Endothelial cell of umbilical vein (primary cell): Measurements from ENCODE around the gene PADI1. TPM values are rescaled to one million over a fixed set of nuclear protein-coding genes. Genes with fewer than 3 reads are reported as not detected.

ENCODE experiments used
- BruUV-seq: library from RNA; stranded (reverse); fragments of 400-500 nt; replicated peaks from 2 replicates; lab custom pipeline; 2021; lab: Mats Ljungman, UMichigan
- CTCF ChIA-PET: fragments of 300-600, 350-600 bp; sonication (Branson Sonifier 250); formaldehyde crosslinking; loops from one replicate; lab custom pipeline; 2021; ENCODE audit warnings: antibody characterized with exemption, inconsistent platforms; lab: Charles Lee
- POLR2A ChIA-PET: fragments of 300-600, 350-600 bp; sonication (Branson Sonifier 250); formaldehyde crosslinking; loops from one replicate; lab custom pipeline; 2021; ENCODE audit warnings: antibody characterized with exemption, inconsistent platforms; lab: Charles Lee
- DNase-seq: peaks from one replicate; pipeline ENCODE4 v3.0.0-alpha.2; 2011; ENCODE audit warnings: low read depth, low spot score
- FAIRE-seq: peaks from 2 replicates; lab custom pipeline; 2011; peaks lifted over from hg19 to GRCh38; lab: Jason Lieb, UNC
- H2AFZ ChIP-seq: 2 replicates; pipeline ENCODE4 v1.6.0; 2012; ENCODE audit warnings: low read depth, low read length, control low read depth, inconsistent platforms
- H3K27ac ChIP-seq: 2 replicates; pipeline ENCODE4 v1.5.1; 2011; ENCODE audit warnings: low read depth, mild to moderate bottlenecking, control low read depth, low read length, moderate library complexity; ENCODE audit not compliant: insufficient read depth
- H3K27me3 ChIP-seq, 2 experiments: 2 replicates each; pipeline versions ENCODE4 v1.6.0 to v1.6.1; 2011; ENCODE audit warnings: low read length in 2 of 2, mixed read lengths in 1 of 2; ENCODE audit not compliant: control insufficient read depth in 2 of 2, insufficient read depth in 2 of 2
- H3K36me3 ChIP-seq, 2 experiments: 2 replicates in 1 of 2; 3 replicates in 1 of 2; pipeline ENCODE4 v1.5.1; 2011; ENCODE audit warnings: low read length in 2 of 2, mild to moderate bottlenecking in 1 of 2, moderate library complexity in 1 of 2; ENCODE audit not compliant: control insufficient read depth in 2 of 2, insufficient read depth in 2 of 2; ENCODE audit errors: extremely low read depth in 1 of 2
- H3K4me1 ChIP-seq: 3 replicates; pipeline ENCODE4 v1.5.1; 2011; ENCODE audit warnings: mild to moderate bottlenecking, low read length; ENCODE audit not compliant: control insufficient read depth, insufficient read depth; ENCODE audit errors: extremely low read depth
- H3K4me2 ChIP-seq: 2 replicates; pipeline ENCODE4 v1.6.1; 2011; ENCODE audit warnings: low read length, control low read depth, mixed read lengths; ENCODE audit not compliant: insufficient read depth
- H3K4me3 ChIP-seq, 3 experiments: fragments of 200-600 bp in 1 of 3; sonication (generic), shearing (Covaris generic) in 1 of 3; replicated peaks in 1 of 3; 2 replicates each; pipeline ENCODE4 v1.5.1; 2011 to 2016; ENCODE audit warnings: control low read depth in 3 of 3, low read length in 3 of 3, mild to moderate bottlenecking in 2 of 3, inconsistent platforms in 1 of 3, low read depth in 1 of 3, moderate library complexity in 1 of 3; ENCODE audit not compliant: insufficient read depth in 1 of 3
- H3K79me2 ChIP-seq: 2 replicates; pipeline ENCODE4 v1.6.0; 2012; ENCODE audit warnings: low read length, inconsistent platforms; ENCODE audit not compliant: control insufficient read depth, insufficient read depth
- H3K9ac ChIP-seq: replicated peaks from 2 replicates; pipeline ENCODE3; 2011; ENCODE audit warnings: low read length, control low read depth; ENCODE audit not compliant: insufficient read depth; ENCODE audit errors: extremely low read depth
- H3K9me1 ChIP-seq: replicated peaks from 3 replicates; pipeline ENCODE4 v1.6.0; 2011; ENCODE audit warnings: mild to moderate bottlenecking, low read length; ENCODE audit not compliant: control insufficient read depth, insufficient read depth; ENCODE audit errors: extremely low read depth
- H3K9me3 ChIP-seq: replicated peaks from 2 replicates; pipeline ENCODE4 v1.5.1; 2012; ENCODE audit warnings: low read length, inconsistent platforms; ENCODE audit not compliant: control insufficient read depth, insufficient read depth
- H4K20me1 ChIP-seq: replicated peaks from 2 replicates; pipeline ENCODE3; 2011; ENCODE audit warnings: mild to moderate bottlenecking, low read length; ENCODE audit not compliant: control insufficient read depth, insufficient read depth; ENCODE audit errors: extremely low read depth
- EZH2 ChIP-seq: IDR thresholded peaks from 2 replicates; pipeline ENCODE4 v1.6.1; 2012; ENCODE audit warnings: borderline replicate concordance, low read depth, mild to moderate bottlenecking, moderate library complexity, low read length, inconsistent platforms; ENCODE audit not compliant: severe bottlenecking
- FOS ChIP-seq: IDR thresholded peaks from 2 replicates; pipeline ENCODE4 v1.6.1; 2011; ENCODE audit warnings: mild to moderate bottlenecking, low read length, moderate library complexity, borderline replicate concordance; ENCODE audit not compliant: insufficient read depth
- GATA2 ChIP-seq: IDR thresholded peaks from 2 replicates; pipeline ENCODE4 v1.7.0; 2011; ENCODE audit warnings: low read depth, mild to moderate bottlenecking, moderate library complexity, mixed read lengths, low read length; ENCODE audit not compliant: insufficient read length, insufficient read depth
- JUN ChIP-seq: IDR thresholded peaks from 2 replicates; pipeline ENCODE4 v1.6.1; 2011; ENCODE audit warnings: borderline replicate concordance, low read depth; ENCODE audit not compliant: insufficient read length, insufficient read depth
- MYC ChIP-seq: IDR thresholded peaks from one replicate; pipeline ENCODE4 v1.6.1; 2011; ENCODE audit warnings: mild to moderate bottlenecking, low read depth, low read length
- POLR2A ChIP-seq: IDR thresholded peaks from 2 replicates; pipeline ENCODE4 v1.6.1; 2012; ENCODE audit warnings: low read depth, mild to moderate bottlenecking, control low read depth, low read length
- POLR2AphosphoS5 ChIP-seq: IDR thresholded peaks from 2 replicates; pipeline ENCODE4 v1.6.1; 2012; ENCODE audit warnings: low read depth, mild to moderate bottlenecking, control low read depth, low read length, moderate library complexity; ENCODE audit not compliant: insufficient read depth
- dilution Hi-C: fragments of 300-500 bp; cut with MboI; formaldehyde crosslinking; loops from one replicate; pipeline ENCODE4 v1.15.0; 2019; ENCODE audit warnings: low sequenced_read_pairs; ENCODE audit not compliant: extremely low pct_ligation_motif_present
- intact Hi-C: fragments of 100-400 bp; cut with micrococcal nuclease; formaldehyde crosslinking; loops from one replicate; pipeline ENCODE4 v1.10.0; 2022
- polyA plus RNA-seq, 4 experiments: library from polyadenylated mRNA; depleted of rRNA in 3 of 4; stranded (reverse) in 3 of 4; unstranded in 1 of 4; fragments of >200 nt; gene quantifications; 2 replicates each; pipeline versions ENCODE4 v1.2.1 to v1.2.3, GENCODE V29; 2011 to 2012; ENCODE audit warnings: missing spikeins in 1 of 4
- total RNA-seq: library from RNA; stranded (reverse); gene quantifications from 2 replicates; pipeline ENCODE4 v1.2.3, GENCODE V29; 2021
- TF ChIP-seq, protein P1 (sequence below), 2 donors: IDR thresholded peaks; 1 replicate in 1 of 2; 2 replicates in 1 of 2; pipeline ENCODE4 v1.5.1; 2011; ENCODE audit warnings: low read length in 2 of 2, mild to moderate bottlenecking in 2 of 2, moderate library complexity in 2 of 2, control low read depth in 1 of 2, inconsistent platforms in 1 of 2, low read depth in 1 of 2; ENCODE audit not compliant: insufficient read depth in 1 of 2; ENCODE audit errors: extremely low read depth in 1 of 2
- TF ChIP-seq, protein P2 (sequence below): IDR thresholded peaks from 2 replicates; pipeline ENCODE4 v1.6.1; 2011; ENCODE audit not compliant: insufficient read depth, insufficient read length

The PADI1 gene
- total and polyA plus RNA-seq, 2 donors (not counting 3 experiments of a cell fraction or from before 2014, with no cell fraction given): 0.01 TPM; not detected in 1

DNA sequence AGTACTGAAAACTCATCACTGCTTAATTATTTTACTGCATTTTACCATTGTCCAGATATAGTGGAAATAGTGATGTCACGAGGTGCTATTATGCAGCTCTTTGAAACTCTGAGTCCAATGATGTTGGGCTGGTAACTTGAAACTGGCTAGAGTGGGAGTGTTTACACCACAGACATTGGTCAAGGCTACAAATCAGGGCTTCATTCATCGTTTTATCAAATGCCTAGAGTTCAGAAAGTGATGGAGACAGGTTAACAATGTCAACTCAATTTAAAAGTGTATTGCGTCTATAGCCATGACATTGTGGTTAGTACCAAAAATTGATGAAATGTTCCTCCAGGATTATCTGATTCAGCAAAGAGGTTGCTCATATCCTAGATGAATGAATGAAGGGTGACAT is 12.7 kb downstream of the PADI1 start:
- Histone ChIP-seq H3K36me3 (no peaks in the 10 kb centered on the region), H3K27me3 (no peaks in the 10 kb centered on the region), H4K20me1 (no peaks in the 10 kb centered on the region), H3K9me1 (no peaks in the 10 kb centered on the region), H2AFZ (no peak overlapping the region), H3K4me1 (no peaks in the 10 kb centered on the region), H3K79me2 (no peaks in the 10 kb centered on the region), H3K9ac (no peak overlapping the region), H3K4me2 (no peak overlapping the region), H3K27ac (no peak overlapping the region), H3K9me3 (no peaks in the 10 kb centered on the region), H3K4me3 (no peak overlapping the region)
- POLR2A ChIA-PET: no interaction called here
- CTCF ChIA-PET: interaction anchor here (2.0 kb wide), 1 partner anchor 92 kb away, joined by 4 read pairs; no protein-coding TSS in a partner anchor
- intact Hi-C loops (no loop called here), dilution Hi-C loops (no loop called here)
- BruUV-seq: no TSS peak
- TF ChIP-seq POLR2A (no peak), EZH2 (no peak), POLR2AphosphoS5 (no peak), JUN (no peak), MYC (no peak), FOS (no peak), GATA2 (no peak)
- TF ChIP-seq, protein P1, sequence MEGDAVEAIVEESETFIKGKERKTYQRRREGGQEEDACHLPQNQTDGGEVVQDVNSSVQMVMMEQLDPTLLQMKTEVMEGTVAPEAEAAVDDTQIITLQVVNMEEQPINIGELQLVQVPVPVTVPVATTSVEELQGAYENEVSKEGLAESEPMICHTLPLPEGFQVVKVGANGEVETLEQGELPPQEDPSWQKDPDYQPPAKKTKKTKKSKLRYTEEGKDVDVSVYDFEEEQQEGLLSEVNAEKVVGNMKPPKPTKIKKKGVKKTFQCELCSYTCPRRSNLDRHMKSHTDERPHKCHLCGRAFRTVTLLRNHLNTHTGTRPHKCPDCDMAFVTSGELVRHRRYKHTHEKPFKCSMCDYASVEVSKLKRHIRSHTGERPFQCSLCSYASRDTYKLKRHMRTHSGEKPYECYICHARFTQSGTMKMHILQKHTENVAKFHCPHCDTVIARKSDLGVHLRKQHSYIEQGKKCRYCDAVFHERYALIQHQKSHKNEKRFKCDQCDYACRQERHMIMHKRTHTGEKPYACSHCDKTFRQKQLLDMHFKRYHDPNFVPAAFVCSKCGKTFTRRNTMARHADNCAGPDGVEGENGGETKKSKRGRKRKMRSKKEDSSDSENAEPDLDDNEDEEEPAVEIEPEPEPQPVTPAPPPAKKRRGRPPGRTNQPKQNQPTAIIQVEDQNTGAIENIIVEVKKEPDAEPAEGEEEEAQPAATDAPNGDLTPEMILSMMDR (IDR thresholded peaks at IDR 0.05; ENCODE audit: extremely low read depth in 1 of 2, insufficient read depth in 1 of 2, low read depth in 1 of 2, low read length in 2 of 2): no peak
- TF ChIP-seq, protein P2, sequence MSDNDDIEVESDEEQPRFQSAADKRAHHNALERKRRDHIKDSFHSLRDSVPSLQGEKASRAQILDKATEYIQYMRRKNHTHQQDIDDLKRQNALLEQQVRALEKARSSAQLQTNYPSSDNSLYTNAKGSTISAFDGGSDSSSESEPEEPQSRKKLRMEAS: no peak
- DNase-seq (no peak), FAIRE-seq (no peak)
